RWPE2 (cell line): ENCODE measurements around the gene LDLRAD4.

ENCODE experiments used
- ATAC-seq: fragments of 200-7000 bp; cut with Tn5 transposase; 3 replicates; pipeline ENCODE4 v1.9.1; 2021; ENCODE audit warnings: low read depth
- DNase-seq: peaks from one replicate; pipeline ENCODE4 v3.0.0-alpha.2; 2020; ENCODE audit warnings: low spot score
- H3K27ac ChIP-seq: fragments of 450-650 bp; 2 replicates; pipeline ENCODE4 v1.5.1; 2017; ENCODE audit warnings: mild to moderate bottlenecking; ENCODE audit not compliant: poor library complexity, severe bottlenecking
- H3K27me3 ChIP-seq: fragments of 250-450 bp; sonication (Bioruptor Pico); 2 replicates; pipeline ENCODE4 v1.5.1; 2021; ENCODE audit warnings: mild to moderate bottlenecking, moderate library complexity; ENCODE audit not compliant: insufficient read depth, poor library complexity, severe bottlenecking
- H3K36me3 ChIP-seq: fragments of 250-450 bp; sonication (Bioruptor Pico); 2 replicates; pipeline ENCODE4 v1.5.1; 2020; ENCODE audit warnings: low read depth, mild to moderate bottlenecking, moderate library complexity
- H3K4me1 ChIP-seq: fragments of 250-450 bp; sonication (Bioruptor Pico); 2 replicates; pipeline ENCODE4 v1.5.1; 2021; ENCODE audit warnings: mild to moderate bottlenecking, moderate library complexity; ENCODE audit not compliant: insufficient read depth, poor library complexity, severe bottlenecking
- H3K4me3 ChIP-seq: fragments of 250-450 bp; sonication (Bioruptor Pico); 2 replicates; pipeline ENCODE4 v1.5.1; 2021; ENCODE audit warnings: mild to moderate bottlenecking, moderate library complexity; ENCODE audit not compliant: severe bottlenecking
- H3K9me3 ChIP-seq: fragments of 250-450 bp; sonication (Bioruptor Pico); 2 replicates; pipeline ENCODE4 v1.5.1; 2021; ENCODE audit warnings: mild to moderate bottlenecking, moderate library complexity; ENCODE audit not compliant: severe bottlenecking
- CTCF ChIP-seq: fragments of 450-650 bp; IDR thresholded peaks from one replicate; pipeline ENCODE4 v1.5.1; 2017; ENCODE audit warnings: mild to moderate bottlenecking, moderate library complexity; ENCODE audit not compliant: poor library complexity, severe bottlenecking

Gene LDLRAD4

GRCh38 chr18:13435586-13436333 lies 217.2 kb downstream of the LDLRAD4 start:
- Histone ChIP-seq H3K27me3 (no peaks in the 10 kb centered on the region), H3K4me3 (no peak overlapping the region), H3K4me1 (peaks cover 8% of the 10 kb centered on the region), H3K9me3 (no peaks in the 10 kb centered on the region), H3K36me3 (no peaks in the 10 kb centered on the region), H3K27ac (no peak overlapping the region)
- DNase-seq (no peak), ATAC-seq (peak; percentile 90)
- TF ChIP-seq CTCF: no peak

- no peaks in the 10 kb centered on the region for H3K9me3 ChIP-seq
- peaks cover 8% of the 10 kb centered on the region for H3K4me1 ChIP-seq
- no peak for TF ChIP-seq CTCF
- H3K27ac ChIP-seq: no peak overlapping the region
- H3K27me3 ChIP-seq: no peaks in the 10 kb centered on the region
- H3K36me3 ChIP-seq: no peaks in the 10 kb centered on the region
- H3K4me3 ChIP-seq: no peak overlapping the region
- no peak for ATAC-seq
- no peak for DNase-seq
Observed at GRCh38 chr18:13436576-13436975, 218.0 kb downstream of the LDLRAD4 start.

GRCh38 chr18:13437034-13437433 lies 218.5 kb downstream of the LDLRAD4 start:
- no peaks in the 10 kb centered on the region for H3K27me3 ChIP-seq
- H3K4me3 ChIP-seq: no peak overlapping the region
- no peaks in the 10 kb centered on the region for H3K9me3 ChIP-seq
- no peak for DNase-seq
- H3K4me1 ChIP-seq: peaks cover 8% of the 10 kb centered on the region
- no peaks in the 10 kb centered on the region for H3K36me3 ChIP-seq
- no peak for TF ChIP-seq CTCF
- ATAC-seq: no peak
- no peak overlapping the region for H3K27ac ChIP-seq

- H3K27me3 ChIP-seq: no peaks in the 10 kb centered on the region
- no peaks in the 10 kb centered on the region for H3K36me3 ChIP-seq
- H3K9me3 ChIP-seq: no peaks in the 10 kb centered on the region
- H3K4me1 ChIP-seq: peaks cover 8% of the 10 kb centered on the region
- TF ChIP-seq CTCF: no peak
- no peak overlapping the region for H3K4me3 ChIP-seq
- no peak for ATAC-seq
- H3K27ac ChIP-seq: no peak overlapping the region
- DNase-seq: no peak
Observed at GRCh38 chr18:13437796-13438506, 219.4 kb downstream of the LDLRAD4 start.

GRCh38 chr18:13438507-13439056 lies 220.0 kb downstream of the LDLRAD4 start:
- TF ChIP-seq CTCF: no peak
- no peaks in the 10 kb centered on the region for H3K27me3 ChIP-seq
- H3K27ac ChIP-seq: no peak overlapping the region
- no peak overlapping the region for H3K4me3 ChIP-seq
- peaks cover 8% of the 10 kb centered on the region for H3K4me1 ChIP-seq
- no peaks in the 10 kb centered on the region for H3K36me3 ChIP-seq
- no peaks in the 10 kb centered on the region for H3K9me3 ChIP-seq
- DNase-seq (no peak), ATAC-seq (no peak)
